NB4 (cell line): ENCODE results near the gene TANGO6.

ENCODE experiments used
- CTCF ChIP-seq: IDR thresholded peaks from one replicate; pipeline ENCODE4 v1.5.1; 2012; ENCODE audit warnings: low read depth, low read length
- POLR2A ChIP-seq: IDR thresholded peaks from 2 replicates; pipeline ENCODE4 v1.6.1; 2011; ENCODE audit warnings: mild to moderate bottlenecking; ENCODE audit not compliant: insufficient read length; ENCODE audit errors: extremely low read depth

- TF ChIP-seq CTCF (no peak), POLR2A (no peak)
Measured at GRCh38 chr16:69120096-69120664, 276.8 kb downstream of the TANGO6 start.
